ENCODE results near the gene BRK1. TPM values are rescaled to one million over a fixed set of nuclear protein-coding genes. Genes with fewer than 3 reads are reported as not detected.
"Not testable (repeated sequence)": the region's sequence is repeated elsewhere in the genome, so short reads cannot be mapped to it uniquely, and the experiment has no call there.

The BRK1 gene
- total and polyA plus RNA-seq, 2 donors (not counting 1 experiment from before 2014, with no cell fraction given): 112 to 303 TPM

DNA sequence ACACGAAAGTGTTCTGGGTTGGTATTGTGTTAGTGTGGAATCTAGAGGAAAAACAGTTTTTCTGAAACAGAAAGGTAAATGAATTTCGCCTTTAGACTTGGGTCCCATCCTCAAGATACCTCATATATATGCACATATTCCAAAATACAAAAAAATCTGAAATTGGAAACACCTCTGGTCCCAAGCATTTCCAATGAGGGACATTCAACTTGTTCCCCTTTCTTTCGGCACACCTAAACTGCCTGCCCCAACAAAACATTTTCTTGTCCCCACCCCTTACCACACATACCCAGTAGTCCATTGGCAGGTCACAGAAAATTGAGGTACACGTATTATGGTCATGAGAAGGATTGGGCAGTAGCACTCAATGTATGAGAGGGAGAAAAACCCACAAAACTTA lies 40.2 kb downstream of the BRK1 start:
- no peaks in the 10 kb centered on the region for H4K20me1 ChIP-seq (ENCODE audit: control insufficient read depth, extremely low read depth, insufficient read depth, low read length)
- no peak overlapping the region for H3K4me2 ChIP-seq (ENCODE audit: extremely low read depth, insufficient read depth, low read length)
- no peak overlapping the region for H3K9ac ChIP-seq (ENCODE audit: insufficient read depth, low read length)
- H3K4me1 ChIP-seq (ENCODE audit: control insufficient read depth, extremely low read depth, insufficient read depth, low read length): no peaks in the 10 kb centered on the region
- H3K36me3 ChIP-seq (ENCODE audit: control insufficient read depth, insufficient read depth, low read length): no peaks in the 10 kb centered on the region
- no peak for DNase-seq (ENCODE audit: low read depth in 2 of 2)
- no peaks in the 10 kb centered on the region for H3K9me3 ChIP-seq (ENCODE audit: control insufficient read depth, insufficient read depth, low read depth, low read length)
- H3K27ac ChIP-seq (ENCODE audit: insufficient read depth, low read length): no peak overlapping the region
- no peaks in the 10 kb centered on the region for H3K27me3 ChIP-seq (ENCODE audit: control insufficient read depth, insufficient read depth, low read length)
- no peak for TF ChIP-seq EZH2 (IDR thresholded peaks at IDR 0.05; ENCODE audit: low read length, missing control alignments)
- TF ChIP-seq, protein P1, sequence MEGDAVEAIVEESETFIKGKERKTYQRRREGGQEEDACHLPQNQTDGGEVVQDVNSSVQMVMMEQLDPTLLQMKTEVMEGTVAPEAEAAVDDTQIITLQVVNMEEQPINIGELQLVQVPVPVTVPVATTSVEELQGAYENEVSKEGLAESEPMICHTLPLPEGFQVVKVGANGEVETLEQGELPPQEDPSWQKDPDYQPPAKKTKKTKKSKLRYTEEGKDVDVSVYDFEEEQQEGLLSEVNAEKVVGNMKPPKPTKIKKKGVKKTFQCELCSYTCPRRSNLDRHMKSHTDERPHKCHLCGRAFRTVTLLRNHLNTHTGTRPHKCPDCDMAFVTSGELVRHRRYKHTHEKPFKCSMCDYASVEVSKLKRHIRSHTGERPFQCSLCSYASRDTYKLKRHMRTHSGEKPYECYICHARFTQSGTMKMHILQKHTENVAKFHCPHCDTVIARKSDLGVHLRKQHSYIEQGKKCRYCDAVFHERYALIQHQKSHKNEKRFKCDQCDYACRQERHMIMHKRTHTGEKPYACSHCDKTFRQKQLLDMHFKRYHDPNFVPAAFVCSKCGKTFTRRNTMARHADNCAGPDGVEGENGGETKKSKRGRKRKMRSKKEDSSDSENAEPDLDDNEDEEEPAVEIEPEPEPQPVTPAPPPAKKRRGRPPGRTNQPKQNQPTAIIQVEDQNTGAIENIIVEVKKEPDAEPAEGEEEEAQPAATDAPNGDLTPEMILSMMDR (conservative IDR thresholded peaks at IDR 0.05 in 1 of 2, IDR thresholded peaks at IDR 0.05 in 1 of 2; ENCODE audit: low read depth in 1 of 2, low read length in 2 of 2): no peak
- no peak overlapping the region for H2AFZ ChIP-seq (ENCODE audit: low read length)
- no peaks in the 10 kb centered on the region for H3K79me2 ChIP-seq (ENCODE audit: control insufficient read depth, insufficient read depth, low read length)
- H3K4me3 ChIP-seq (replicated peaks in 1 of 4; ENCODE audit: control extremely low read depth in 1 of 4, insufficient read depth in 1 of 4, low read depth in 3 of 4, low read length in 4 of 4): no peak overlapping the region

DNA sequence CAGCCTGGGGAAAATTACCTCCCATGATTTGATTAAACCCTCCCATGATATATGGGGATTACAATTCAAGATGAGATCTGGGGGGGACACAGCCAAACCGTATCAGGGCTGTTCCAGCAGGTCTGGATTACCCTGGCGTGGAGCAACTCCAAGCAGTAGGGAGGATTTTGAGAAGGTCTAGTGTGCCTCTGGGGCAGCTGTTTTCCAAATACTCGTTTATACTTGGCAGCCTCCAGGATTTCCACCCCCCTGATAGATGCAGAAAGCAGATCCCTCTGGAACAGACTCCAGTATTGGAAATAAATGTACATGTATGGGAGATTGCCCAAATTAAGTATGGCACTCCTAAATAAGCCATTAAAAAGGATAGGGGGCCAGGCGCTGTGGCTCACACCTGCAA lies 41.6 kb downstream of the BRK1 start:
- Histone ChIP-seq H3K36me3 (ENCODE audit: control insufficient read depth, insufficient read depth, low read length) (no peaks in the 10 kb centered on the region), H3K4me2 (ENCODE audit: extremely low read depth, insufficient read depth, low read length) (no peak overlapping the region), H3K27me3 (ENCODE audit: control insufficient read depth, insufficient read depth, low read length) (no peaks in the 10 kb centered on the region), H3K4me3 (replicated peaks in 1 of 4; ENCODE audit: control extremely low read depth in 1 of 4, insufficient read depth in 1 of 4, low read depth in 3 of 4, low read length in 4 of 4) (no peak overlapping the region), H2AFZ (ENCODE audit: low read length) (no peak overlapping the region), H3K4me1 (ENCODE audit: control insufficient read depth, extremely low read depth, insufficient read depth, low read length) (no peaks in the 10 kb centered on the region), H3K79me2 (ENCODE audit: control insufficient read depth, insufficient read depth, low read length) (no peaks in the 10 kb centered on the region), H4K20me1 (ENCODE audit: control insufficient read depth, extremely low read depth, insufficient read depth, low read length) (no peaks in the 10 kb centered on the region), H3K27ac (ENCODE audit: insufficient read depth, low read length) (no peak overlapping the region), H3K9me3 (ENCODE audit: control insufficient read depth, insufficient read depth, low read depth, low read length) (no peaks in the 10 kb centered on the region), H3K9ac (ENCODE audit: insufficient read depth, low read length) (no peak overlapping the region)
- no peak for DNase-seq (ENCODE audit: low read depth in 2 of 2)
- no peak for TF ChIP-seq EZH2 (IDR thresholded peaks at IDR 0.05; ENCODE audit: low read length, missing control alignments)
- TF ChIP-seq, protein P1 (conservative IDR thresholded peaks at IDR 0.05 in 1 of 2, IDR thresholded peaks at IDR 0.05 in 1 of 2; ENCODE audit: low read depth in 1 of 2, low read length in 2 of 2): no peak

DNA sequence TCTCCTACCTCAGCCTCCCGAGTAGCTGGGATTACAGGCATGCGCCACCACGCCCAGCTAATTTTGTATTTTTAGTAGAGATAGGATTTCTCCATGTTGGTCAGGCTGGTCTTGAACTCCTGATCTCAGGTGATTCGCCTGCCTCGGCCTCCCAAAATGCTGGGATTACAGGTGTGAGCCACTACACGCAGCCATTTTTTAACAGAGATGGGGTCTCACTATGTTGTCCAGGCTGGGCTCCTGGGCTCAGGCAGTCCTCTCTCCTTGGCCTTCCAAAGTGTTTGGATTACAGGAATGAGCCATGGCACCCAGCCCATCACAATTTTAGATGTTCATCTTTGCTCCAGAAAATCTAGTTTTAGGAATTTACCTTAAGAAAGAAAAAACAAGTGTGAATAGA lies 43.1 kb downstream of the BRK1 start:
- H3K9me3 ChIP-seq (ENCODE audit: control insufficient read depth, insufficient read depth, low read depth, low read length); H4K20me1 ChIP-seq (ENCODE audit: control insufficient read depth, extremely low read depth, insufficient read depth, low read length); H3K36me3 ChIP-seq (ENCODE audit: control insufficient read depth, insufficient read depth, low read length); H2AFZ ChIP-seq (ENCODE audit: low read length); H3K4me2 ChIP-seq (ENCODE audit: extremely low read depth, insufficient read depth, low read length); H3K79me2 ChIP-seq (ENCODE audit: control insufficient read depth, insufficient read depth, low read length); H3K4me3 ChIP-seq (replicated peaks in 1 of 4; ENCODE audit: control extremely low read depth in 1 of 4, insufficient read depth in 1 of 4, low read depth in 3 of 4, low read length in 4 of 4); H3K9ac ChIP-seq (ENCODE audit: insufficient read depth, low read length); H3K27ac ChIP-seq (ENCODE audit: insufficient read depth, low read length); H3K27me3 ChIP-seq (ENCODE audit: control insufficient read depth, insufficient read depth, low read length); DNase-seq (ENCODE audit: low read depth in 2 of 2); H3K4me1 ChIP-seq (ENCODE audit: control insufficient read depth, extremely low read depth, insufficient read depth, low read length): not testable (repeated sequence)
